GM23338 (cell line): ENCODE data around the gene ATF7. TPM values are rescaled to one million over a fixed set of nuclear protein-coding genes. Genes with fewer than 3 reads are reported as not detected.

Source experiments
- ATAC-seq: fragments of 200-7000 bp; cut with Tn5 transposase; 3 replicates; pipeline ENCODE4 v1.9.1; 2020
- DNase-seq: peaks from one replicate; pipeline ENCODE4 v3.0.0-alpha.2; 2015; ENCODE audit warnings: low spot score
- H2AFZ ChIP-seq: fragments of 200-600 bp; sonication (generic); 2 replicates; pipeline ENCODE4 v1.8.0; 2016; ENCODE audit warnings: antibody characterized with exemption, mild to moderate bottlenecking, moderate library complexity
- H3F3A ChIP-seq: fragments of 200-600 bp; sonication (generic); replicated peaks from 2 replicates; pipeline ENCODE4 v1.8.0; 2017; ENCODE audit warnings: antibody characterized with exemption, mixed run types, low read depth
- H3K27ac ChIP-seq: fragments of 200-600 bp; sonication (generic); 2 replicates; pipeline ENCODE4 v1.6.1; 2016; ENCODE audit warnings: low read depth
- H3K27me3 ChIP-seq: fragments of 200-600 bp; sonication (generic); 2 replicates; pipeline ENCODE4 v1.8.0; 2016; ENCODE audit warnings: mild to moderate bottlenecking, mixed run types, moderate library complexity; ENCODE audit not compliant: insufficient read depth
- H3K36me3 ChIP-seq: fragments of 200-600 bp; sonication (generic); 2 replicates; pipeline ENCODE4 v1.8.0; 2016; ENCODE audit warnings: mild to moderate bottlenecking; ENCODE audit not compliant: insufficient read depth
- H3K4me1 ChIP-seq: fragments of 200-600 bp; sonication (generic); 2 replicates; pipeline ENCODE4 v1.8.0; 2016; ENCODE audit warnings: mild to moderate bottlenecking, moderate library complexity; ENCODE audit not compliant: insufficient read depth
- H3K4me2 ChIP-seq: fragments of 200-600 bp; sonication (generic); 2 replicates; pipeline ENCODE4 v1.7.1; 2017; ENCODE audit warnings: mixed run types
- H3K4me3 ChIP-seq: fragments of 200-600 bp; sonication (generic); 2 replicates; pipeline ENCODE4 v1.6.1; 2016; ENCODE audit warnings: mixed run types
- H3K79me2 ChIP-seq: fragments of 200-600 bp; sonication (generic); replicated peaks from 2 replicates; pipeline ENCODE4 v1.8.0; 2017; ENCODE audit warnings: mild to moderate bottlenecking; ENCODE audit not compliant: insufficient read depth
- H3K9me2 ChIP-seq: fragments of 200-600 bp; sonication (generic); 2 replicates; pipeline ENCODE4 v1.8.0; 2017; ENCODE audit not compliant: insufficient read depth
- H4K20me1 ChIP-seq: fragments of 200-600 bp; sonication (generic); replicated peaks from 2 replicates; pipeline ENCODE4 v1.8.0; 2017; ENCODE audit warnings: mild to moderate bottlenecking; ENCODE audit not compliant: insufficient read depth
- H3K27ac Mint-ChIP-seq: 2 replicates; pipeline ENCODE4 v1.8.0; 2020; ENCODE audit warnings: inconsistent platforms, mild to moderate bottlenecking, moderate library complexity, mixed read lengths
- H3K27me3 Mint-ChIP-seq: 3 replicates; pipeline ENCODE4 v1.8.0; 2022; ENCODE audit warnings: low read depth, mild to moderate bottlenecking, moderate library complexity, mixed read lengths, inconsistent platforms; ENCODE audit not compliant: insufficient read depth, poor library complexity
- H3K36me3 Mint-ChIP-seq: 3 replicates; pipeline ENCODE4 v1.8.0; 2021; ENCODE audit warnings: low read depth, mild to moderate bottlenecking, inconsistent platforms, moderate library complexity, mixed read lengths
- H3K4me1 Mint-ChIP-seq: 3 replicates; pipeline ENCODE4 v1.8.0; 2020; ENCODE audit warnings: mild to moderate bottlenecking, inconsistent platforms, mixed read lengths
- H3K4me3 Mint-ChIP-seq: 3 replicates; pipeline ENCODE4 v1.8.0; 2021; ENCODE audit warnings: moderate library complexity, mild to moderate bottlenecking, inconsistent platforms, mixed read lengths
- H3K9me3 Mint-ChIP-seq: 3 replicates; pipeline ENCODE4 v1.8.0; 2020; ENCODE audit warnings: moderate library complexity, mild to moderate bottlenecking, inconsistent platforms, mixed read lengths
- CREB1 ChIP-seq: fragments of 250-450 bp; sonication (Bioruptor Pico); IDR thresholded peaks from 2 replicates; pipeline ENCODE4 v1.5.0; 2020; ENCODE audit warnings: low read depth, mild to moderate bottlenecking, moderate library complexity
- ETS1 ChIP-seq: IDR thresholded peaks from 2 replicates; pipeline ENCODE4 v1.6.1; 2016; ENCODE audit warnings: antibody characterized with exemption
- EZH2 ChIP-seq: fragments of 200-600 bp; sonication (generic); IDR thresholded peaks from one replicate; pipeline ENCODE4 v1.8.0; 2017; ENCODE audit warnings: antibody characterized with exemption, mild to moderate bottlenecking, low read depth; ENCODE audit not compliant: unreplicated experiment
- EZH2phosphoT487 ChIP-seq: fragments of 200-600 bp; sonication (generic); IDR thresholded peaks from one replicate; pipeline ENCODE4 v1.8.1; 2018; ENCODE audit warnings: antibody characterized with exemption; ENCODE audit not compliant: unreplicated experiment
- JUNB ChIP-seq: IDR thresholded peaks from one replicate; pipeline ENCODE4 v1.6.1; 2016; ENCODE audit warnings: antibody characterized with exemption; ENCODE audit not compliant: unreplicated experiment
- NANOG ChIP-seq: IDR thresholded peaks from 2 replicates; pipeline ENCODE4 v1.6.1; 2016; ENCODE audit warnings: antibody characterized with exemption, borderline replicate concordance
- POLR2AphosphoS5 ChIP-seq: IDR thresholded peaks from 2 replicates; pipeline ENCODE4 v1.6.1; 2016; ENCODE audit warnings: antibody characterized with exemption, low read depth
- REST ChIP-seq: IDR thresholded peaks from one replicate; pipeline ENCODE4 v1.6.1; 2018; ENCODE audit warnings: antibody characterized with exemption; ENCODE audit not compliant: unreplicated experiment
- ZNF114 ChIP-seq: fragments of 250-450 bp; sonication (Bioruptor Pico); IDR thresholded peaks from 2 replicates; pipeline ENCODE4 v1.5.0; 2020; ENCODE audit warnings: mild to moderate bottlenecking, moderate library complexity
- ZNF331 ChIP-seq: fragments of 250-450 bp; sonication (Bioruptor Pico); IDR thresholded peaks from 2 replicates; pipeline ENCODE4 v1.5.0; 2020; ENCODE audit warnings: low read depth, mild to moderate bottlenecking, moderate library complexity
- ZNF462 ChIP-seq: fragments of 250-450 bp; sonication (Bioruptor Pico); IDR thresholded peaks from 2 replicates; pipeline ENCODE4 v1.5.0; 2020; ENCODE audit warnings: mild to moderate bottlenecking, moderate library complexity
- polyA plus RNA-seq: library from polyadenylated mRNA; unstranded; fragments of >200 nt; fragmentation: Nextera tagmentation; extraction: Ambion mirVana; gene quantifications from 2 replicates; pipeline ENCODE4 v1.2.1, GENCODE V29; 2016
- total RNA-seq: library from RNA; depleted of rRNA; stranded (reverse); fragments of >200 nt; shearing (Covaris generic); gene quantifications from 2 replicates; pipeline ENCODE4 v1.2.3, GENCODE V29; 2014

ATF7 gene
- total and polyA plus RNA-seq, 2 experiments from 2014 or later: 13.9 to 16.3 TPM

- no peaks in the 10 kb centered on the region for H3K9me3 Mint-ChIP-seq
- Histone ChIP-seq H3K4me2 (peak overlapping the region; percentile 75), H3F3A (no peaks in the 10 kb centered on the region), H4K20me1 (no peaks in the 10 kb centered on the region), H3K4me1 (peaks cover 22% of the 10 kb centered on the region), H3K36me3 (no peaks in the 10 kb centered on the region), H3K27ac (no peak overlapping the region), H3K27me3 (no peaks in the 10 kb centered on the region), H2AFZ (no peak overlapping the region), H3K4me3 (peak overlapping the region; percentile 63), H3K9me2 (no peaks in the 10 kb centered on the region), H3K79me2 (peaks cover 47% of the 10 kb centered on the region)
- peak overlapping the region; percentile 85 for H3K4me3 Mint-ChIP-seq
- no peak for ATAC-seq
- peaks cover 9% of the 10 kb centered on the region for H3K27me3 Mint-ChIP-seq
- H3K36me3 Mint-ChIP-seq: no peaks in the 10 kb centered on the region
- no peak for DNase-seq
- peak overlapping the region; percentile 99 for H3K27ac Mint-ChIP-seq
- TF ChIP-seq ZNF331 (no peak), POLR2AphosphoS5 (0 out of 2 replicates have a peak, but pooled peaks have one; percentile 11)
- H3K4me1 Mint-ChIP-seq: peaks cover 26% of the 10 kb centered on the region
These were observed 723 bp downstream of the ATF7 start for GRCh38 chr12:53625373-53625945.

- Histone ChIP-seq H3K4me1 (peaks cover 22% of the 10 kb centered on the region), H3F3A (no peaks in the 10 kb centered on the region), H3K27ac (no peak overlapping the region), H4K20me1 (no peaks in the 10 kb centered on the region), H3K9me2 (no peaks in the 10 kb centered on the region), H3K27me3 (no peaks in the 10 kb centered on the region), H3K36me3 (no peaks in the 10 kb centered on the region), H3K4me3 (peak overlapping the region; percentile 63), H3K4me2 (peak overlapping the region; percentile 75), H3K79me2 (peaks cover 47% of the 10 kb centered on the region), H2AFZ (no peak overlapping the region)
- Mint-ChIP-seq H3K4me1 (peaks cover 26% of the 10 kb centered on the region), H3K4me3 (peak overlapping the region; percentile 85), H3K36me3 (no peaks in the 10 kb centered on the region), H3K9me3 (no peaks in the 10 kb centered on the region), H3K27ac (no peak overlapping the region), H3K27me3 (peaks cover 9% of the 10 kb centered on the region)
- no peak for DNase-seq
- ATAC-seq: no peak
- TF ChIP-seq REST (no peak), CREB1 (no peak), ETS1 (no peak), NANOG (no peak), ZNF114 (no peak), ZNF331 (no peak), EZH2 (no peak), ZNF462 (no peak), EZH2phosphoT487 (no peak), JUNB (no peak)
These were observed 1.2 kb downstream of the ATF7 start for GRCh38 chr12:53624956-53625355.
